ENCODE results near the gene POFUT2.

The POFUT2 gene, protein sequence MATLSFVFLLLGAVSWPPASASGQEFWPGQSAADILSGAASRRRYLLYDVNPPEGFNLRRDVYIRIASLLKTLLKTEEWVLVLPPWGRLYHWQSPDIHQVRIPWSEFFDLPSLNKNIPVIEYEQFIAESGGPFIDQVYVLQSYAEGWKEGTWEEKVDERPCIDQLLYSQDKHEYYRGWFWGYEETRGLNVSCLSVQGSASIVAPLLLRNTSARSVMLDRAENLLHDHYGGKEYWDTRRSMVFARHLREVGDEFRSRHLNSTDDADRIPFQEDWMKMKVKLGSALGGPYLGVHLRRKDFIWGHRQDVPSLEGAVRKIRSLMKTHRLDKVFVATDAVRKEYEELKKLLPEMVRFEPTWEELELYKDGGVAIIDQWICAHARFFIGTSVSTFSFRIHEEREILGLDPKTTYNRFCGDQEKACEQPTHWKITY

DNA sequence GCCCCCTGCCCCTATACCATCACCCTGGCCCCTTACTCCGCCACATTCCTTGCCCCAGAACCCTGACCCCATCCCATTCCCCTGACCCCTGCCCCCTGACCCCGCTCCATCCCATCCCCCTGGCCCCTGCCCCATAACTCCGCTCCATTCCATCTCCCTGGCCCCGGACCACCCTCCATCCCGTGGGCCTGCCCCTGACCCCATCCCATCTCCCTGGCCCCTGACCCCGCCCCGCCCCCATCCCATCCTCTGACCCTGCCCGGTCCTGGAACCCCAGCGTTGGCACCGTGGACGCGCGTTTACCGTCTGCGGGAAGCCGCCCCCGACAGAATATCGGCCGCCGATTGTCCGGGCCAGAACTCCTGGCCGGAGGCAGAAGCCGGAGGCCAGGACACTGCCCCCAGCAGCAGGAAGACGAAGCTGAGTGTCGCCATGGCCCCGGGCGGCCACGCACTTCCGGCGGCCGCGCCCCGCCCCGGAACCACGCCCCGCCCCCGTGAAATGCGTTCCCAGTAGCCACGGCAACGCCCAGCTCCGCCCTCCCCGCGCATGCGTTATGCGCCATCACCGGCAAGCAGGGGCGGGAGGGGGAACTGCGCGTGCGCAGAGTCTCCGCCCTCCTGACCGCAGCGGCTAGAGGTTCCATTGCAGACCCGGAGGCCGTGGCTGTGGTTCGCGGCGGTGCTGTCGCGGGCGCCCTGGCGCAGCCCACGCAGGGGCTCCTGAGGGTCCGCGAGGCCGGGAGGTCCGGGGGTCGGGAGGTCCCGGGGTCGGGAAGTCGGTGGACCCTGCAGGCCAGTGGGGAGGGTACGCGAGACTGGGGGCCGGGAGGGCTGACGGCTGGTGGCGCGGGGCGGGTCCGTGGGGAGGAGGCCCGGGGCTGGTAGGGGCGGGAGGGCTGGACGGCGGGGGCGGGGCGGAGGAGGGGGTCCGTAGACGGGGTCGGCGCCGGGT, at the start of gene POFUT2:
TSS of gene POFUT2 (minus strand) at position 458 of the 954 bp plus-strand sequence. CDS start at position 434, 24 bp downstream.
- DNase-seq: peak; percentile 93

- no peak for DNase-seq
Observed at GRCh38 chr21:45336870-45337269, 49.2 kb upstream of the POFUT2 start.

GRCh38 chr21:45336535-45336810, 48.8 kb upstream of the POFUT2 start:
- no peak for DNase-seq

DNA sequence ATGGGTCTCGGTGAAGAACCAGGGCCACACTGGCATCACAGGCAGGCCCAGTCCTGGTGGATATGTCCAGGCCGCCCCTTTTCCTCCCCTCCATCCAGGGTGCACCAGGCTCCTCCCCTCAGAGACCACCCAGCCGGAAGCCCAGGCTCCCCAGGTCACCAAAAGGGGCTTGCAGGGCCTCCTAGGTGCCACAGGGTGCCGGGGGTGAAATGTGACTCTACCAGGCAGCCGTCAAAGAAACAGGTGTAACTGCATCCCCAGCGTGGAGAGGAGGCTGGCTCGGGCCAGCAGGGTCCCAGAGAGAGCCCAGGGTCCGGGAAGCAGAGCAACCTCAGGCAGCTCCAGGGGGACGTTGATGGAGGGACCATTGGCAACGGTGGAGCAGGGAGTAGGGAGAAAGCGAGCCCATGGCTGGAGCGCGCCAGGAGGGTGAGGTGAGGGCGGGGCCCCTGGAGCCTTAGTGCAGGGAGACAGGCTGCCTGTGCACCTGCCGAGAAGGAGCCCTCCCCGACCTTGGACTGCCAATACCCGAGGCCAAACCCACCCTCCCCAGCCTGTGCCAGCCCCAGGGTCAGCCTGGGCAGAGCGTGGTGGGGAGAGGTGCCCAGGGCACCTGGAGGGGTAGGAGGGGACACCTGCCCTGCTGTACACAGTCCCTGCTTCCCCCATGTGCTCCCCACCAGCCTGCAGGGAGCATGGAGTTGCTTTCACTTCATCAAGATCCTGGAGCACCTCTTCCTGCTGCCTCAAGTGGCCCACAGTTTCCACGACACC, 48.3 kb upstream of the POFUT2 start:
- DNase-seq: no peak

GRCh38 chr21:45335151-45335760, 47.6 kb upstream of the POFUT2 start:
- no peak for DNase-seq

- no peak for DNase-seq
Observed at GRCh38 chr21:45334591-45335081, 46.9 kb upstream of the POFUT2 start.

DNA sequence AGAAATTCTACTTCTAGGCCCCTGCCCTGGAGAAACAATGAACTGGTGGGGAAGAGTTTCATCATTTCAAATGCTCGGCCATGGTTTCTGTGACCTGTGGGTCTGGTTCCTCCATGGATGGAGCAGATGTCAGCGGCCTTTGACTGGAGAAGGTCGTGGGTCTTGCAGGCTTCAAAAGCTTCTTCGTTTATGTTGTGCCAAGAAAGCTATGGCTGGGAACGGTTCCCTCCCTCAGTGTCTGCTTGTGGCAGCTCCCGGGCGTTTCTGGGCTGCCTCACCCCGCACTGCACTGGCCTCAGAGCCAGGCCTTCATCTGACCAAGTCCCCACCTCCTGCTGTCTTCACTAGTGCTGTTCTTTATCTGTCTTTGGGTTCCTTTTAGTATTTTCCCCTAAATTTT, 46.4 kb upstream of the POFUT2 start:
- no peak for DNase-seq

- DNase-seq: no peak
Observed at GRCh38 chr21:45333583-45334121, 46.0 kb upstream of the POFUT2 start.

DNA sequence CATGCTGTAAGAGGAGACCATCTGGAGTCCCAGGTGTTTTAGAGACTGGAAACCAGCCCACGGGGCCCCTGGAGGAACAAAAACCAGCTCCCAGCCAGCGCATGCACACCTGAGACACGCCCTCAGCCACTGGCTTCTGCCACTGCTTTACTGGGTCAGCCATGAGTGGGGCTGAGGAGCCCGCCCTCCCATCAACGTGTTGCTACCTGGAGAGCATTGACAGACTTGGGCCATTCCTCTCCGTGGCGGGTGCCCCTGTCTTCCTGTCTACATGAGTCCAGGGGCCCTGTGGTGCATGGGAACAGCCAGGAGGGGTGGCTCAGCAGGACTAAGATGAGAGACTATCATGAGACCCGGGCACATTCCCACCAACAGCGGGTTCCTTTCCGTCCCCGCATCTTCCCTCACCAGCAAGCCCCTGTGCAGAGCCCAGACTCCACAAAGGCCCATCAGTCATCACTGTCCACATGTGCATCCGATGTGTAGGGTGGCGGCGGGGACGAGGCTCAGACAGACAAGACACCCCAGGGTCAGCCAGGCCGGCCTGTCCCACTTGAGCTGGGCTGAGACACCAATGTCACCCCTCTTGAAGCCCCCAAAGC, 45.4 kb upstream of the POFUT2 start:
- no peak for DNase-seq

- no peak for DNase-seq
Observed at GRCh38 chr21:45332415-45332814, 44.7 kb upstream of the POFUT2 start.

DNA sequence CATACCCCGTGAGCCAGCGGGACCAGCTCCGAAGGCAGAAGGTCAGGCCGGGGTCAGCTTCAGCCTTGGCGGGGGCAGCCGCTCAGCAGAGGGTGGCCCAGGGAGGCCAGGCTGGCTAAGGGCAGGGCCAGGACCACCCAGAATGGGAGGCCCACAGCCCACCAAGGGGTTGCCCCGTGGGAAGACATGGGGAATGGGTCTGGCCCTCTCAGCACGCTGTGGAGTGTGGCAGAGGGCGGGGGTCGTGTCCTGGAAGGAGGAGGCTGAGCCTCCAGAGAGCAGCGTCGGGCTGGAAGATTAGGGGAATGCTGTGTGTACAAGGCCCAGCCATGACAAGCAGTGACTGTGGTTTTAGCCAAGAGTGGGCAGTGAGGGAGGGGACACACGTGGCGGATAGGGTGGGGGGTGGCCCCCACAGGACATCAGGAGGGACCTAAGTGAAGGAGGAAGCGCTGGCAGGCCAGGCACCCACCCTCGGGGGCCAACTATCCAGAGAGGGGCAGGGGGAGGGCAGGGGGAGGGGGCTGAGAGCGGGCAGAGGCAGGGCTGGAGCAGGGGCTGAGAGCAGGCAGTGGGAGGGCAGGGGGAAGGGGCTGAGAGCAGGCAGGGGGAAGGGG, 43.9 kb upstream of the POFUT2 start:
- DNase-seq: no peak

DNA sequence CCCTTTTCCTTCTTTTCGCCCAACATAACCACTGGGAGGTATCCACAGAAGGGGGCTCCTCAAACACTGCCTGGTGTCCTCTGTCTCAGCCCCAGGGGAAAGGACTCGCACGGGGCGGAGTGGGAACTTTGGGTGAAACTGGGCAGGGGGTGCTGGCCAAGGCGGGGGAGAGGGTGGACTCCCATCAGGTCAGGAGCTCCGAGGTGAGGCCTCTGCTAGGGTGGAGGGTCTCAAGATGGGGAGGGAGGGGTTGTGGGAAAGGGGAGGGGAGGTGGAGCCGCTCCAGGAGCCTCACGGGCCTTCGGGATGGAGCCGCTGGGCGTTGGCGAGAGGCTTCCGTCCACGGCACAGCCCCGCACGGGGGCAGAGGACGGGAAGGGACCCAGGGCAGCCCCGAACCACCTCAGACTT, 43.2 kb upstream of the POFUT2 start:
- no peak for DNase-seq

DNA sequence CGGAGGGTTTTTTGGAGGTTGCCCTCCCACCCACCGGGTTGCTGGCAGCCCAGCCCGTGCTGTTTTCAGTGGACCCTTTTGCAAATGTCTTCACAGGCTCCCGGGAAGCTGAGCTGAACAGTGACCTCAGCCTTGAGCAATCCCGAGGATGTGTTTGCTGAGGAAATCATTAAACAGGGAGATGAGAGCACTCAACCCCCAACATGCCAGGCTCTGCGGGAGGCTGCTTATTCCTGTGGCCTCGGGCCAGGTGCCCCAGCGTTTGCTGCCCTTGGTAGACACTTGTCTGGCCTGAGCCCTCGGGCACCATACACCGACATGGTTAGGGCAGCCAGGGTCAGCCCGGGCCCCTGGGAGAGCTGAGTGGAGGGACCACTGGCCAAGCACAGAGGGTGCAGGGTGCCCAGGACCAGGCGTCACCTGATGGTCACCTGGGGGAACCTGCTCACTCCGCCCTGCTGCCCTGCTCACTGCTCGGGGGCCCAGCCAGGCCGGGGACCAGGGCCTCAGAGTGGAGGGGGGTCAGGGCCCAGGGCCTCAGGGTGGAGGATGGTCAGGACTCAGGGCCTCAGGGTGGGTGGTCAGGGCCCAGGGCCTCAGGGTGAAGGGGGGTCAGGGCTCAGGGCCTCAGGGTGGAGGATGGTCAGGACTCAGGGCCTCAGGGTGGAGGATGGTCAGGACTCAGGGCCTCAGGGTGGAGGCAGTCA, 42.5 kb upstream of the POFUT2 start:
- DNase-seq: no peak

DNA sequence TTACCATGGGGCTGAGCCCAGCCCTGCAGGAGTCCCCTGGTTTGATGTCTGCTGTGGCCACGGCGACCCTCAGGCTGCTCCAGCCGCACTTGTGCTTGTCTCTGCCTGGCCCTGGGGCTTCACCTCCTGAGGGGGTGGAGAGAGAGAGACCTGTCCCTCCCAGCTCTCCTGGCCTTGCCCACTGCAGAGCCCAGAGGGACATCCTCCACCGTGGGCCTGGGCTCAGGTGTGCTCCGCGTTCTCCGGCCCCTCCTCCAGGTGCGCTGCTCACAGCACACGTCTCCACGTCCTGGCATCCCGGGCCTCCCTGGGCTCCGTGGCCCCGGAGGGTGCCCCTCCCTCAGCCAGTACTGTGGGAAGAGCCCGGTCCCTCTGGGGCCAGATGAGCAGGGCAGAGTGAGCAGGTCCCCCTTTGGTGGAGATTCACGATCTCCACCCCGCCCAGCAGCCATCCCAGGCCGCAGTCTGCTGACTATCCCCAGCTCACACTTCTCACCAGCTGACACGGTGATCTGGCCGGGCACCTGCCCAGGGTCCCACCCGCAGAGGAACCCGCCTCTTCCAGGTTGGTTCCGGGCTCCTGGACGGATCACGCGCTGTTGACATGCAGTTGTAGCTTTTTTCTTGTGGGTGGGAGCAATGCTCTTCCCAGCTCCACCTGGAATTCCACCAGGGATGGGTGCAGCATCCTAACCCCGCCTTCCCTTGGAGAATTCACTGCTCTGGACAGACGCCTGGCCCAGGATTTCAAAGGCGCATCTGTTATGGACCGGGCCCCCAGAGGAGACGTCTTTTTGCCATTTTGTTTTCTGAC, 41.8 kb upstream of the POFUT2 start:
- DNase-seq: no peak

- DNase-seq: no peak
Observed at GRCh38 chr21:45328198-45329091, 40.8 kb upstream of the POFUT2 start.

GRCh38 chr21:45327441-45328197, 39.9 kb upstream of the POFUT2 start:
- no peak for DNase-seq

GRCh38 chr21:45326891-45327440, 39.3 kb upstream of the POFUT2 start:
- DNase-seq: no peak
